H1 (cell line): ENCODE data around the gene UROC1. TPM values are rescaled to one million over a fixed set of nuclear protein-coding genes. Genes with fewer than 3 reads are reported as not detected.

ENCODE experiments used
- CTCF ChIA-PET: fragments of 300-600 bp; sonication (Branson Sonifier 250); formaldehyde crosslinking; loops from one replicate; lab custom pipeline; 2021; ENCODE audit not compliant: partially characterized antibody; lab: Charles Lee
- POLR2A ChIA-PET: fragments of 300-600 bp; sonication (Branson Sonifier 250); formaldehyde crosslinking; loops from one replicate; lab custom pipeline; 2021; ENCODE audit warnings: inconsistent platforms; ENCODE audit not compliant: partially characterized antibody; lab: Charles Lee
- DNase-seq, 2 experiments: peaks; one replicate each; pipeline versions ENCODE4 v3.0.0 to v3.0.0-alpha.2; 2010 to 2022; ENCODE audit warnings: low spot score in 2 of 2, low read depth in 1 of 2, mixed read lengths in 1 of 2
- FAIRE-seq: peaks from 2 replicates; lab custom pipeline; 2011; peaks lifted over from hg19 to GRCh38; lab: Jason Lieb, UNC
- H2AFZ ChIP-seq: 2 replicates; pipeline ENCODE4 v1.8.1; 2012; ENCODE audit warnings: low read length, inconsistent platforms
- H2AK5ac ChIP-seq: 2 replicates; pipeline ENCODE4 v1.6.1; 2013; ENCODE audit warnings: low read depth, low read length
- H2BK120ac ChIP-seq: replicated peaks from 2 replicates; pipeline ENCODE3; 2013; ENCODE audit warnings: low read depth, low read length, inconsistent platforms
- H2BK12ac ChIP-seq: 2 replicates; pipeline ENCODE4 v1.6.1; 2013; ENCODE audit warnings: low read depth, low read length
- H2BK15ac ChIP-seq: 2 replicates; pipeline ENCODE4 v1.6.1; 2013; ENCODE audit warnings: low read length
- H2BK20ac ChIP-seq: 2 replicates; pipeline ENCODE4 v1.6.1; 2013; ENCODE audit warnings: low read length
- H2BK5ac ChIP-seq: 2 replicates; pipeline ENCODE4 v1.6.1; 2013; ENCODE audit warnings: low read depth, low read length
- H3K14ac ChIP-seq: 2 replicates; pipeline ENCODE4 v1.6.1; 2013; ENCODE audit warnings: inconsistent platforms; ENCODE audit not compliant: insufficient read length
- H3K18ac ChIP-seq: 2 replicates; pipeline ENCODE4 v1.6.1; 2013; ENCODE audit warnings: low read length; ENCODE audit errors: extremely low read depth
- H3K23ac ChIP-seq: 2 replicates; pipeline ENCODE4 v1.6.1; 2013; ENCODE audit warnings: inconsistent platforms; ENCODE audit not compliant: insufficient read length
- H3K23me2 ChIP-seq: 2 replicates; pipeline ENCODE4 v1.6.1; 2013; ENCODE audit warnings: low read depth, low read length
- H3K27ac ChIP-seq: 2 replicates; pipeline ENCODE4 v1.6.1; 2011; ENCODE audit warnings: low read depth, low read length, inconsistent platforms
- H3K27me3 ChIP-seq, 4 experiments: replicated peaks in 1 of 4; 1 replicate in 1 of 4; 2 replicates in 3 of 4; pipeline versions ENCODE4 v1.6.1 to v1.8.1; 2011 to 2013; ENCODE audit warnings: low read length in 3 of 4, mild to moderate bottlenecking in 3 of 4, inconsistent platforms in 2 of 4, mixed read lengths in 2 of 4, moderate library complexity in 1 of 4; ENCODE audit not compliant: control insufficient read depth in 3 of 4, insufficient read depth in 3 of 4; ENCODE audit errors: extremely low read depth in 1 of 4
- H3K36me3 ChIP-seq, 4 experiments: 2 replicates each; pipeline versions ENCODE4 v1.6.1 to v1.8.1; 2011 to 2013; ENCODE audit warnings: mild to moderate bottlenecking in 4 of 4, low read length in 3 of 4, moderate library complexity in 2 of 4, control low read depth in 1 of 4, inconsistent platforms in 1 of 4; ENCODE audit not compliant: insufficient read depth in 4 of 4, control insufficient read depth in 2 of 4
- H3K4ac ChIP-seq: replicated peaks from 2 replicates; pipeline ENCODE3; 2013; ENCODE audit warnings: low read length, low read depth, mixed read lengths, inconsistent platforms; ENCODE audit not compliant: insufficient read length
- H3K4me1 ChIP-seq, 4 experiments: replicated peaks in 1 of 4; 1 replicate in 1 of 4; 2 replicates in 3 of 4; pipeline versions ENCODE4 v1.6.1 to v1.8.1; 2011 to 2013; ENCODE audit warnings: low read length in 3 of 4, inconsistent platforms in 2 of 4, mixed read lengths in 1 of 4; ENCODE audit not compliant: insufficient read depth in 4 of 4, control insufficient read depth in 3 of 4
- H3K4me2 ChIP-seq, 2 experiments: 2 replicates each; pipeline versions ENCODE4 v1.6.1 to v1.8.1; 2011 to 2013; ENCODE audit warnings: low read depth in 2 of 2, low read length in 2 of 2, control low read depth in 1 of 2, inconsistent platforms in 1 of 2, mild to moderate bottlenecking in 1 of 2; ENCODE audit not compliant: insufficient read depth in 1 of 2
- H3K4me3 ChIP-seq, 4 experiments: fragments of 200-600, 300-600 bp in 1 of 4; sonication (generic), shearing (Covaris generic), sonication (Bioruptor Twin) in 1 of 4; 2 replicates each; pipeline versions ENCODE4 v1.5.1 to v1.8.1; 2011 to 2016; ENCODE audit warnings: low read length in 4 of 4, low read depth in 3 of 4, control low read depth in 2 of 4, inconsistent platforms in 2 of 4, mild to moderate bottlenecking in 2 of 4, mixed read lengths in 1 of 4, moderate library complexity in 1 of 4; ENCODE audit not compliant: insufficient read depth in 2 of 4; ENCODE audit errors: extremely low read depth in 1 of 4
- H3K56ac ChIP-seq: replicated peaks from 2 replicates; pipeline ENCODE3; 2013; ENCODE audit warnings: low read depth, mild to moderate bottlenecking, mixed read lengths, low read length, inconsistent platforms; ENCODE audit not compliant: insufficient read length
- H3K79me1 ChIP-seq: 2 replicates; pipeline ENCODE4 v1.6.1; 2013; ENCODE audit warnings: low read depth, low read length, control low read depth
- H3K79me2 ChIP-seq, 2 experiments: 2 replicates each; pipeline versions ENCODE4 v1.6.1 to v1.8.1; 2012 to 2013; ENCODE audit warnings: low read length in 2 of 2, mild to moderate bottlenecking in 2 of 2, inconsistent platforms in 1 of 2; ENCODE audit not compliant: insufficient read depth in 2 of 2, control insufficient read depth in 1 of 2
- H3K9ac ChIP-seq, 4 experiments: replicated peaks in 1 of 4; 1 replicate in 1 of 4; 2 replicates in 3 of 4; pipeline versions ENCODE4 v1.6.1 to v1.8.1; 2011 to 2013; ENCODE audit warnings: low read depth in 3 of 4, low read length in 3 of 4, control low read depth in 2 of 4, mild to moderate bottlenecking in 2 of 4, moderate library complexity in 2 of 4, inconsistent platforms in 1 of 4; ENCODE audit errors: extremely low read depth in 1 of 4
- H3K9me3 ChIP-seq, 2 experiments: 2 replicates each; pipeline versions ENCODE4 v1.6.1 to v1.8.1; 2012 to 2013; ENCODE audit warnings: mild to moderate bottlenecking in 2 of 2, moderate library complexity in 2 of 2, control low read depth in 1 of 2, inconsistent platforms in 1 of 2, low read depth in 1 of 2, low read length in 1 of 2, mixed read lengths in 1 of 2; ENCODE audit not compliant: insufficient read depth in 2 of 2
- H4K20me1 ChIP-seq, 2 experiments: replicated peaks in 1 of 2; 2 replicates each; pipeline versions ENCODE3 to v1.8.1; 2011 to 2013; ENCODE audit warnings: inconsistent platforms in 2 of 2, low read length in 2 of 2, mild to moderate bottlenecking in 1 of 2; ENCODE audit not compliant: insufficient read depth in 2 of 2, control insufficient read depth in 1 of 2
- H4K5ac ChIP-seq: 2 replicates; pipeline ENCODE4 v1.6.1; 2013; ENCODE audit warnings: low read length, low read depth, mixed read lengths, inconsistent platforms; ENCODE audit not compliant: insufficient read length
- H4K8ac ChIP-seq: 2 replicates; pipeline ENCODE4 v1.8.0; 2013; ENCODE audit warnings: mild to moderate bottlenecking, moderate library complexity, low read length, inconsistent platforms; ENCODE audit not compliant: insufficient read depth; ENCODE audit errors: extremely low read depth
- H4K91ac ChIP-seq: replicated peaks from 2 replicates; pipeline ENCODE3; 2013; ENCODE audit warnings: low read length, mixed read lengths, inconsistent platforms; ENCODE audit not compliant: insufficient read length
- FOSL1 ChIP-seq: IDR thresholded peaks from 2 replicates; pipeline ENCODE4 v1.6.1; 2011; ENCODE audit warnings: mild to moderate bottlenecking, low read depth, low read length, moderate library complexity; ENCODE audit not compliant: insufficient read depth
- JUND ChIP-seq: IDR thresholded peaks from 2 replicates; pipeline ENCODE4 v1.6.1; 2011; ENCODE audit warnings: mild to moderate bottlenecking, improper control_type of control experiment, low read length
- POLR2A ChIP-seq, 2 experiments: IDR thresholded peaks; 1 replicate in 1 of 2; 2 replicates in 1 of 2; pipeline ENCODE4 v1.6.1; 2011; ENCODE audit warnings: low read depth in 2 of 2, low read length in 2 of 2, mild to moderate bottlenecking in 2 of 2; ENCODE audit errors: control extremely low read depth in 1 of 2
- SIX5 ChIP-seq: IDR thresholded peaks from 2 replicates; pipeline ENCODE4 v1.6.1; 2011; ENCODE audit warnings: mild to moderate bottlenecking, low read depth, low read length
- SUZ12 ChIP-seq: fragments of 200-600 bp; sonication (generic); IDR thresholded peaks from 2 replicates; pipeline ENCODE4 v1.6.1; 2012; ENCODE audit warnings: mild to moderate bottlenecking, inconsistent platforms, low read length, moderate library complexity, mixed read lengths
- WGBS, 2 experiments: shearing (Covaris generic) in 1 of 2; methylation state at CpG; one replicate each; pipeline versions ENCODE4 v1.1.6 to v1.1.7; 2013 to 2015; ENCODE audit warnings: low lambda C conversion rate in 2 of 2, mixed read lengths in 2 of 2, inconsistent platforms in 1 of 2, low coverage in 1 of 2, missing lambda C conversion rate in 1 of 2; ENCODE audit not compliant: insufficient replicate concordance in 2 of 2, insufficient coverage in 1 of 2, insufficient read length in 1 of 2; ENCODE audit errors: extremely low coverage in 1 of 2, missing lambda C conversion rate in 1 of 2; 5-methylcytosine and 5-hydroxymethylcytosine counted together
- polyA plus RNA-seq, 7 experiments: library from polyadenylated mRNA; depleted of rRNA in 3 of 7; stranded (reverse) in 5 of 7; unstranded in 2 of 7; fragments of >200 nt in 5 of 7; fragments of 200-250 nt in 2 of 7; gene quantifications; 1 replicate in 5 of 7; 2 replicates in 1 of 7; 4 replicates in 1 of 7; pipeline versions ENCODE4 v1.2.1 to v1.2.3, GENCODE V29; 2011 to 2013; ENCODE audit warnings: missing spikeins in 2 of 7, mixed read lengths in 2 of 7
- total RNA-seq: library from RNA; stranded (reverse); fragmentation: NEBNext Ultra II Directional; extraction: Animal tissue kit (Norgen Biotek cat#: 25700); gene quantifications from 2 replicates; pipeline ENCODE4 v1.2.1, GENCODE V29; 2021

UROC1 gene
- total and polyA plus RNA-seq, 2 of the 8 experiments (the other 6 are each of a cell fraction or from before 2014, with no cell fraction given): 0.03 TPM; not detected in 1

- no peak overlapping the region for H3K4ac ChIP-seq
- H3K4me1 ChIP-seq: peaks cover 0 to 16% (median 9%) of the 10 kb centered on the region in 4 experiments; a peak in 6 of 7 replicates
- no peaks in the 10 kb centered on the region for H3K27me3 ChIP-seq
- ChIA-PET POLR2A (no interaction called here), CTCF (interaction anchor here (1.3 kb wide), 1 partner anchor 28 kb away, joined by 5 read pairs; no protein-coding TSS in a partner anchor)
- 92% methylated on average over 6 of the region's 6 CpGs; no CpG with 5 or more reads in 1 of the 2 experiments for WGBS, 2 experiments
- H2BK15ac ChIP-seq: no peak overlapping the region
- TF ChIP-seq POLR2A (IDR thresholded peaks at IDR 0.05; ENCODE audit: control extremely low read depth in 1 of 2, low read depth in 2 of 2, low read length in 2 of 2) (no peak), SUZ12 (no peak), FOSL1 (no peak), SIX5 (no peak), JUND (no peak)
- no peak overlapping the region for H3K23ac ChIP-seq
- H2BK12ac ChIP-seq: no peak overlapping the region
- H3K9me3 ChIP-seq: no peaks in the 10 kb centered on the region
- FAIRE-seq: no peak
- no peak overlapping the region for H3K56ac ChIP-seq
- H2BK20ac ChIP-seq: no peak overlapping the region
- no peak overlapping the region for H2AK5ac ChIP-seq
- H3K9ac ChIP-seq: no peak overlapping the region
- H4K91ac ChIP-seq: no peak overlapping the region
- H3K14ac ChIP-seq: no peak overlapping the region
- no peak overlapping the region for H3K18ac ChIP-seq
- H3K4me3 ChIP-seq: no peak overlapping the region
- no peaks in the 10 kb centered on the region for H3K79me1 ChIP-seq
- no peak overlapping the region for H4K8ac ChIP-seq
- DNase-seq: no peak
- no peak overlapping the region for H2BK5ac ChIP-seq
- no peak overlapping the region for H4K5ac ChIP-seq
- no peak overlapping the region for H2BK120ac ChIP-seq
- no peak overlapping the region for H2AFZ ChIP-seq
- 0 out of 2 replicates have a peak, but pooled peaks cover 1% of the 10 kb centered on the region for H3K23me2 ChIP-seq
- H3K79me2 ChIP-seq: no peaks in the 10 kb centered on the region
- H3K4me2 ChIP-seq: no peak overlapping the region
- H4K20me1 ChIP-seq: no peaks in the 10 kb centered on the region
- no peak overlapping the region for H3K27ac ChIP-seq
- no peaks in the 10 kb centered on the region for H3K36me3 ChIP-seq
Observed at GRCh38 chr3:126494970-126495230, 22.7 kb downstream of the UROC1 start.
